ENCODE results near the gene STPG3.
"Not testable (repeated sequence)": the region's sequence is repeated elsewhere in the genome, so short reads cannot be mapped to it uniquely, and the experiment has no call there.

The STPG3 gene

GRCh38 chr9:137234055-137234697 lies 16.9 kb upstream of the STPG3 start:
- DNase-seq (ENCODE audit: low read depth) = no peak

GRCh38 chr9:137234758-137235423 lies 16.2 kb upstream of the STPG3 start:
- DNase-seq (ENCODE audit: low read depth) = no peak

GRCh38 chr9:137235424-137236237 lies 15.5 kb upstream of the STPG3 start:
- DNase-seq (ENCODE audit: low read depth) = no peak

GRCh38 chr9:137236238-137236935 lies 14.7 kb upstream of the STPG3 start:
- DNase-seq (ENCODE audit: low read depth) = peak; percentile 51

- DNase-seq (ENCODE audit: low read depth) = no peak
Observed at GRCh38 chr9:137236936-137237421, 14.1 kb upstream of the STPG3 start.

- no peak for DNase-seq (ENCODE audit: low read depth)
Observed at GRCh38 chr9:137237759-137238726, 13.0 kb upstream of the STPG3 start.

- not testable (repeated sequence) for DNase-seq (ENCODE audit: low read depth)
Observed at GRCh38 chr9:137239541-137240200, 11.4 kb upstream of the STPG3 start.

- DNase-seq (ENCODE audit: low read depth) = peak; percentile 81
Observed at GRCh38 chr9:137240318-137240840, 10.7 kb upstream of the STPG3 start.

- DNase-seq (ENCODE audit: low read depth) = peak; percentile 100
Observed at GRCh38 chr9:137240841-137241489, 10.1 kb upstream of the STPG3 start, which contains the start of gene TUBB4B. TSS of gene TUBB4B (plus strand) at chr9:137241287. CDS start at chr9:137241361, 74 bp downstream.

GRCh38 chr9:137241490-137242268 lies 9.4 kb upstream of the STPG3 start:
- peak; percentile 12 for DNase-seq (ENCODE audit: low read depth)

- no peak for DNase-seq (ENCODE audit: low read depth)
Observed at GRCh38 chr9:137242269-137243203, 8.6 kb upstream of the STPG3 start.

GRCh38 chr9:137243266-137243625 lies 7.8 kb upstream of the STPG3 start:
- DNase-seq (ENCODE audit: low read depth) = not testable (repeated sequence)

- no peak for DNase-seq (ENCODE audit: low read depth)
Observed at GRCh38 chr9:137243626-137244485, 7.2 kb upstream of the STPG3 start.

GRCh38 chr9:137244486-137245449 lies 6.3 kb upstream of the STPG3 start:
- no peak for DNase-seq (ENCODE audit: low read depth)

Data from fibroblast of the conjunctiva (primary cell).